Keratinocyte (primary cell): Measurements from ENCODE around the gene SDF2L1. TPM values are rescaled to one million over a fixed set of nuclear protein-coding genes. Genes with fewer than 3 reads are reported as not detected.

Source experiments
- DNase-seq: peaks from one replicate; pipeline ENCODE4 v3.0.0-alpha.2; 2011; ENCODE audit warnings: low read depth, missing footprints, low spot score
- FAIRE-seq: peaks from 2 replicates; lab custom pipeline; 2011; peaks lifted over from hg19 to GRCh38; lab: Jason Lieb, UNC
- H2AFZ ChIP-seq: 2 replicates; pipeline ENCODE4 v1.6.0; 2012; ENCODE audit warnings: low read length, control low read depth, inconsistent platforms; ENCODE audit not compliant: control insufficient read depth
- H3K27ac ChIP-seq: 2 replicates; pipeline ENCODE4 v1.5.1; 2011; ENCODE audit warnings: low read length; ENCODE audit not compliant: control insufficient read depth, insufficient read depth
- H3K27me3 ChIP-seq: 3 replicates; pipeline ENCODE4 v1.6.0; 2011; ENCODE audit warnings: low read length; ENCODE audit not compliant: control insufficient read depth, insufficient read depth; ENCODE audit errors: extremely low read depth
- H3K36me3 ChIP-seq, 2 experiments: 2 replicates in 1 of 2; 3 replicates in 1 of 2; pipeline ENCODE4 v1.5.1; 2011; ENCODE audit warnings: low read length in 2 of 2, mild to moderate bottlenecking in 1 of 2; ENCODE audit not compliant: control insufficient read depth in 2 of 2, insufficient read depth in 2 of 2; ENCODE audit errors: extremely low read depth in 1 of 2
- H3K4me1 ChIP-seq: 3 replicates; pipeline ENCODE4 v1.5.1; 2011; ENCODE audit warnings: low read length; ENCODE audit not compliant: control insufficient read depth, insufficient read depth; ENCODE audit errors: extremely low read depth
- H3K4me2 ChIP-seq: 3 replicates; pipeline ENCODE4 v1.6.0; 2011; ENCODE audit warnings: low read depth, low read length; ENCODE audit not compliant: control insufficient read depth, insufficient read depth; ENCODE audit errors: extremely low read depth
- H3K4me3 ChIP-seq, 3 experiments: fragments of 200-600 bp in 1 of 3; sonication (generic) in 1 of 3; 2 replicates in 2 of 3; 3 replicates in 1 of 3; pipeline ENCODE4 v1.5.1; 2011 to 2016; ENCODE audit warnings: low read length in 3 of 3, mild to moderate bottlenecking in 3 of 3, control low read depth in 2 of 3, inconsistent platforms in 1 of 3, low read depth in 1 of 3, mixed read lengths in 1 of 3, mixed run types in 1 of 3, moderate library complexity in 1 of 3; ENCODE audit not compliant: control insufficient read depth in 2 of 3, insufficient read depth in 2 of 3; ENCODE audit errors: extremely low read depth in 1 of 3
- H3K79me2 ChIP-seq: 2 replicates; pipeline ENCODE4 v1.6.0; 2012; ENCODE audit warnings: low read length; ENCODE audit not compliant: control insufficient read depth, insufficient read depth
- H3K9ac ChIP-seq: 3 replicates; pipeline ENCODE4 v1.6.0; 2011; ENCODE audit warnings: low read length; ENCODE audit not compliant: control insufficient read depth, insufficient read depth; ENCODE audit errors: extremely low read depth
- H3K9me1 ChIP-seq: 3 replicates; pipeline ENCODE4 v1.6.0; 2011; ENCODE audit warnings: low read length; ENCODE audit not compliant: control insufficient read depth, insufficient read depth; ENCODE audit errors: extremely low read depth
- H3K9me3 ChIP-seq: 2 replicates; pipeline ENCODE4 v1.5.1; 2012; ENCODE audit warnings: low read depth, low read length; ENCODE audit not compliant: control insufficient read depth
- H4K20me1 ChIP-seq: 3 replicates; pipeline ENCODE4 v1.6.0; 2011; ENCODE audit warnings: low read length; ENCODE audit not compliant: control insufficient read depth, insufficient read depth; ENCODE audit errors: extremely low read depth
- CTCF ChIP-seq, 3 experiments: IDR thresholded peaks in 1 of 3; conservative IDR thresholded peaks in 1 of 3; optimal IDR thresholded peaks in 1 of 3; 2 replicates in 2 of 3; 3 replicates in 1 of 3; pipeline versions ENCODE3 to v1.5.1; 2011; ENCODE audit warnings: low read length in 3 of 3, mild to moderate bottlenecking in 3 of 3, moderate library complexity in 2 of 3, control low read depth in 1 of 3, inconsistent platforms in 1 of 3; ENCODE audit not compliant: insufficient read depth in 2 of 3; ENCODE audit errors: extremely low read depth in 1 of 3
- EZH2 ChIP-seq: IDR thresholded peaks from one replicate; pipeline ENCODE4 v1.6.1; 2012; ENCODE audit warnings: inconsistent platforms, mild to moderate bottlenecking, low read length, moderate library complexity
- dilution Hi-C: fragments of 300-500 bp; cut with MboI; formaldehyde crosslinking; loops from one replicate; pipeline ENCODE4 v1.7.0; 2020; ENCODE audit warnings: low sequenced_read_pairs; ENCODE audit not compliant: extremely low pct_ligation_motif_present
- polyA plus RNA-seq, 5 experiments: library from polyadenylated mRNA; depleted of rRNA in 3 of 5; stranded (reverse) in 3 of 5; stranded (forward) in 1 of 5; unstranded in 1 of 5; fragments of >200 nt; gene quantifications; 1 replicate in 1 of 5; 2 replicates in 3 of 5; 3 replicates in 1 of 5; pipeline versions ENCODE4 v1.2.1 to v1.2.3, GENCODE V29; 2011 to 2012; ENCODE audit warnings: missing spikeins in 2 of 5, low read depth in 1 of 5, low replicate concordance in 1 of 5

SDF2L1 gene
- polyA plus RNA-seq, 1 donor (not counting 4 experiments of a cell fraction or from before 2014, with no cell fraction given) = 25.6 TPM

GRCh38 chr22:21685164-21685513 lies 43.0 kb downstream of the SDF2L1 start:
- DNase-seq = no peak
- Histone ChIP-seq H3K27me3 (no peaks in the 10 kb centered on the region), H3K36me3 (peaks cover 14 to 27% of the 10 kb centered on the region in 2 experiments), H2AFZ (no peak overlapping the region), H3K4me1 (no peaks in the 10 kb centered on the region), H3K9ac (no peak overlapping the region), H3K9me3 (no peaks in the 10 kb centered on the region), H3K27ac (no peak overlapping the region), H3K4me2 (no peak overlapping the region), H3K79me2 (no peaks in the 10 kb centered on the region), H3K9me1 (no peaks in the 10 kb centered on the region), H3K4me3 (no peak overlapping the region), H4K20me1 (no peaks in the 10 kb centered on the region)
- TF ChIP-seq EZH2 = no peak
- TF ChIP-seq CTCF (optimal IDR thresholded peaks at IDR 0.05 in 1 of 3, IDR thresholded peaks at IDR 0.05 in 1 of 3, conservative IDR thresholded peaks at IDR 0.05 in 1 of 3; ENCODE audit: extremely low read depth in 1 of 3, insufficient read depth in 2 of 3, low read length in 3 of 3) = no peak
- dilution Hi-C loops = no loop called here
- FAIRE-seq = no peak

- Histone ChIP-seq H4K20me1 (no peaks in the 10 kb centered on the region), H3K36me3 (peaks cover 19 to 23% of the 10 kb centered on the region in 2 experiments), H3K4me2 (no peak overlapping the region), H3K9me3 (no peaks in the 10 kb centered on the region), H3K4me1 (no peaks in the 10 kb centered on the region), H3K9me1 (no peaks in the 10 kb centered on the region), H3K27ac (no peak overlapping the region), H3K79me2 (no peaks in the 10 kb centered on the region), H3K4me3 (no peak overlapping the region), H2AFZ (no peak overlapping the region), H3K9ac (no peak overlapping the region), H3K27me3 (no peaks in the 10 kb centered on the region)
- no peak for DNase-seq
- TF ChIP-seq EZH2 (no peak), CTCF (optimal IDR thresholded peaks at IDR 0.05 in 1 of 3, IDR thresholded peaks at IDR 0.05 in 1 of 3, conservative IDR thresholded peaks at IDR 0.05 in 1 of 3; ENCODE audit: extremely low read depth in 1 of 3, insufficient read depth in 2 of 3, low read length in 3 of 3) (no peak)
- dilution Hi-C loops = no loop called here
- FAIRE-seq = no peak
Measured at GRCh38 chr22:21686193-21686608, 44.1 kb downstream of the SDF2L1 start.
